GM21619 (cell line): ENCODE data around the gene TMPRSS13.

Experiments
- ATAC-seq: cut with Tn5 transposase; IDR thresholded peaks from one replicate; pipeline ENCODE4 v1.9.1; 2021; ENCODE audit not compliant: unreplicated experiment

The TMPRSS13 gene

DNA sequence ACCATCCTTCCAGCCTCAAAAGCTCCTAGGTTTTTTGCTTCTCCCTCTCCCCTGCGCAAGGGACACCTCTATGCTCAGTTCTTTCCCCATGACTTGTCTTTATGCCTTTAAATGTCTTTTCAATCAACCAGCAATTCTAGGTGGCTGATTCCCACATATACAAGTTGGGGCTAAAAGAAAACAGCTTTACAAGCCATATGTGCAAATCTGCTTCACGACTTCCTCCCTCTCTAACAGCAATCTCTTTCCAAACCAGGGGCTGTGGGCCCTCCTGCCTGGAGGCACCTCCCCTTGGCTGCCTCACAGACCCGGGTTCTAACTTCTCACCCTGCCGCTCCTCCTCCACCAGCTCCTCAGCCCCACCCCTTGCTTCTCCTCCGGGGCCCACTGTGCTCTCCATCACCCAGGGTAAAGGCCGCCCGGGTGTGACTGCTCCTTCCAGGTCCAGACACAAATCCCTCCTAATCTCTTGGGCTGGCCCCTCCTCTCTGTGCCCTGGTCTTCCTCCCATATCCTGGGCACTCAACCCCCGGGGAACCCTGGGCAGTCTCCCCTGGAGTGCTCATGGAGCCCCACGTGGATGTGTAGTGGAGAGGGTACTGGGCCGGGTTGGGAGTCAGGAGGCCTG is 14.1 kb downstream of the TMPRSS13 start:
- no peak for ATAC-seq

GRCh38 chr11:117914398-117914761 is 14.8 kb downstream of the TMPRSS13 start:
- ATAC-seq: no peak

- ATAC-seq: no peak
Measured at GRCh38 chr11:117913736-117914397, 15.3 kb downstream of the TMPRSS13 start.

DNA sequence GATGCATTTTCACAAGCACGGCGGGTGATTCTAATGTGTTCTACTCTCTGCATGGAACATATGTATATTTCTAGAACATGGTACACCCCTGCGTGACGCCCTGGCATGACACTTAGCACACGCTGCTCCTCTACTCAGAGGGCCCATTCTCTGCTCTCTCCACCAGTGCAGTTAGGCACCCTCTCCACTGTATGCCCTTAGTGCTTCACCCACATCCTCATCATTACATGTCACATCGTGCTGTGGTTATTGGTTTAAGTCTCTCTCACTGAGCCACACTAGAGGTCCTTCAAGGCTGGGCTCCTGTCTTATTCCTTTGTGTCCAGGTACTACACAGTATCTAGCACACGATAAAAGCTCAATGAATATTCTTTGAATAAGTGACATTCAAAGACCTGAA is 16.7 kb downstream of the TMPRSS13 start:
- no peak for ATAC-seq

DNA sequence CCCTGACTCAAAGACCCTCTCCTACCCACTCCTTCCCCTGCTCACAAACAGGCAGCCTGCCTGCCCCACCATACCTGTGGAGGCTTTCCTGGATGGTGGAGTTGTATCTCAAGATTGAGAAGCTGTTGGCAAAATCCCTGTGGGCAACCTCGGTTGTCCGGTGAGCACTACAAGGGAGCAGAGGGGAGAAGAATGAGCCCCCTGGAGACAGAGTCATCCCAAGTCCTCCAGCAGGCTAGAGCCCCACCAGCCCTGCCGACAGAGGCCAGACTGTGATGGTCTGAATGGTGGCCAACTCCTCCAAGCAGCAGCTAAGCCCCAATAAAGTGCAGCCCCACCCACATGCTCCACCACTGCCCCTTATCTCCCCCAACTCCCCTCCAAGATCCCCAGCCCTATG is 17.5 kb downstream of the TMPRSS13 start:
- ATAC-seq: no peak

DNA sequence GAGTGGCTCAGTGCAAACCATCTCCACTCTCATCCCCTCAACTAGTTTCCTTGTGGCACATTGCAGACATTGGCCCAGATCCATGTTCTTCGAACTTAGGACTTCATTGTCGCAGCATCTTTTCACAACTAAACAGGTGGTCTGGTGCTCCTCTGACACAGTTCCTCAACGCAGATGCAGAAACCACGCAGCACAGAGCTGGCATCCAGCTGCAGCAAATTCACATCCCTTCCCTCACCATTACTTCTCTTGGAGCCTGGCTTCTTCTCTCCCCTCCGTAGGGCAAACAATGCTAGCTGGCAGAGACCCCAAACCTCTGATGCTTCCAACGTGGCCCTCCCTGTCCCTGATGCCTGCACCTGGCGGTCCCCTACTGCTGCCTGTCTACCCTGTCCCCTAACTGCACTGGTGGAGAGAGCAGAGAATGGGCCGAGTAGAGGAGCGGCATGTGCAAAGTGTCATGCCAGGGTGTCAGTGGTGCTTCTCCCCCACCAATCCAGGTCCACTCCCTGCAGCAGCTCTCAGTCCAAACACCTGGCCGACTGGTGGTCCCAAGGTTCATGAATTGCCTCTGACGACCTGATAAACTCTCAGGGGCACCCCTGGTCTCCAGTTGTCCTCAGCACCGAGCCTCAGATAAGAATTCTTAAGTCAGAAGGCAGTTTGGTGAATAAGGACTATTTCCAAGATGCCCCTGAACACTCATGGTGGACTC is 18.1 kb downstream of the TMPRSS13 start:
- no peak for ATAC-seq

- ATAC-seq: no peak
Measured at GRCh38 chr11:117910525-117910924, 18.7 kb downstream of the TMPRSS13 start.

- no peak for ATAC-seq
Measured at GRCh38 chr11:117909611-117910382, 19.4 kb downstream of the TMPRSS13 start.

- no peak for ATAC-seq
Measured at GRCh38 chr11:117908959-117909610, 20.1 kb downstream of the TMPRSS13 start.

DNA sequence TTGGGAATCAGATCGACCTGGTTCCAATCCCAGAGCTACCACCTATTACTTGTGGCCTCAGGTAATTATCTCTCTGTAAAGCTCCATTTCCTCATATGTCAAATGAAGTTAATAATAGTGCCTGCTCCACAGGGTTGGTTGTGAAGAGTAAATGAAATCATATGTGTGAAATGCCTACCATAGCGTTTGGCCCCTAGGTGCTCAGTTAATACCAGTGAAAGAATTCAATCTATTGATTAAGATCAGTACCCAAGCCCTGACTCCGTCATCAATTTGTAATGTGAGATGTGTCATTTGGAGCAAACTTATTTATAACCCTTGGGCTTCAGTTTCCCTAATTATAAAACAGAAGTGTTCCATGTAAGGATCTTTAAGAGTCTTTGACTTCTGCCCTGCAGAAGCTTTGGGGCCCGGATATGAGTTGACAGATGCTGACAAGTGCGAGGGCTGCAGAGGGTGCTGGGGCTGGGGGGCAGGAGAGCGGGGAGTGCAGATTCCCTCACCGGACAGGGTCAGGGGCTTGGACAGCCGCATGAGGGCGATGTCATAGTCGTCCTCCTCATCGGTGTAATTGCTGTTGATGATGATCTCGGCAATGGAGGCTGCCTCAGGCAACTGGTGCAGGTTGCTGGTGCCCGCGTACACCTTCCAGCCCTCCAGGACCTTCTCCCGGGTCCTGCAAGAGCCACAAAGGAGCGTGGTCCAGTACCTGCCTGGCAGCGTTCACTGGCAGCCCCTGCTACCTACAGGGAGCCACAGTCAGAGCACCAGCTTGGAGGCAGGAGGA is 20.9 kb downstream of the TMPRSS13 start:
- ATAC-seq: no peak

DNA sequence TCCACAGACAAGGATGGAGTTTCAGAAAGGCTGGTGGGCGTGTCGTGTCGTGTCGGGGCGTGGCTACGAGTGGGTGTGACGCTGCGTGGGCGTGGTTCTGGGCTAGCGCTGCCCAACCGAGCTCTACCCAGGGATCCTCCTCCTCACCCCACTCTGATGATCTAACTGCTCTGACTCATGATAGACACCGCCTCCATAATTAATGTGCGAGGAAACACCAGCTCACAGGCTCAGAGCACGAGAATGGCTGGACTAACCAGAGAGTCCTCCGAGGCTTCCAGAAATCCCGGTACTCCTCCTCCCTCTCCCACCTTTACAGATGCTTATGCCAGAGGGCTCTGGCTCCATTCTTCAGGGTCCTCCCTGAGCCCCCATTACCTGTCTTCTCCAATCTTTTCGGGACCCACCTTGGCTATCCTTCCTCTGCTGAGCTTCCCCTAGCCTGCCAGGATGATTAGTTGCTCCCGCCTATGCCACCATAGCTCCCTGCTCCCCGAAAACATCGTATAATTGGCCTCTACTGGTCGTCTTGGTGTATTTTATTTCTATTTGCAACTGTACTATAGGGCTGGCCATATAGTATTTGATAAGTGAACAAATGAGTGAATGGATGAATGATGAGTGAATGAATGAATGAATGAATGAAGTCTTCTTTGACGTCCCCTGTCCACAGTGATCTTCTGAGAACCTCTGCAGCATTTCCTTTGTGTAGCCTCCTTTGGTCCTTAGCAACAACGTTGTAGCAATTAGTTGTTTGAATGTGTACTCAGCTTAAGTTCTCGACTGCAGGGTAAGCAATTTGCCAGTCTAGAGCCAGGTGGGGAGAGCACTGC is 21.7 kb downstream of the TMPRSS13 start:
- no peak for ATAC-seq

GRCh38 chr11:117906710-117907109 is 22.5 kb downstream of the TMPRSS13 start:
- ATAC-seq: no peak

GRCh38 chr11:117906126-117906525 is 23.1 kb downstream of the TMPRSS13 start:
- ATAC-seq: no peak

GRCh38 chr11:117905524-117905923 is 23.7 kb downstream of the TMPRSS13 start:
- ATAC-seq: no peak

- ATAC-seq: no peak
Measured at GRCh38 chr11:117903505-117904382, 25.5 kb downstream of the TMPRSS13 start.

- ATAC-seq: no peak
Measured at GRCh38 chr11:117902001-117902845, 27.0 kb downstream of the TMPRSS13 start.

DNA sequence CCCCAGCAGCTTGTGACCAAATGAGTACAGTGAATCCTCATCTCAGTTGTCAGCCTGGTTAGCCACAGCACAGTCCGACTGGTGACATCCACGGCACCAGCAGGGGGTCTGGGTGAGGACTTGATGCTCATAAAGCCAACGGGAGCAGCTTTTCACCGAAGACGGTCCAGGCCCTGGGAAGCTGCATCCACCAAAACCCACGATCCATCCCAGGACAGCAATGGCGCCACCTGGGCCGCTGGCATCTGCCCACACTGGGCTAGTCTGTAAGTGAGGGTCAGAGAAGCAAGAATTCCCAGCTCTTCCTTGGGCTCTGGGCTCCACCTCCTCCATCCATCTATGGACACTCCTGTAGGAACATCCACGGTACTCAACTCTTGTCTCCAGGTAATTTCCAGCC is 27.6 kb downstream of the TMPRSS13 start:
- no peak for ATAC-seq
